DND-41 (cell line): Measurements from ENCODE around the gene DCAF4.

Source experiments
- ATAC-seq: fragments of 200-7000 bp; cut with Tn5 transposase; 3 replicates; pipeline ENCODE4 v1.9.1; 2021; ENCODE audit warnings: low read depth; ENCODE audit not compliant: insufficient read depth
- DNase-seq: peaks from one replicate; pipeline ENCODE4 v3.0.0-alpha.2; 2020
- H2AFZ ChIP-seq: 2 replicates; pipeline ENCODE4 v1.6.0; 2012; ENCODE audit warnings: low read depth, low read length
- H3K27ac ChIP-seq: 2 replicates; pipeline ENCODE4 v1.5.1; 2012; ENCODE audit warnings: low read length, inconsistent platforms
- H3K27me3 ChIP-seq: fragments of 200-600 bp; sonication (generic); 2 replicates; pipeline ENCODE4 v1.6.0; 2012; ENCODE audit warnings: low read length, mild to moderate bottlenecking, inconsistent platforms; ENCODE audit not compliant: insufficient read depth, poor library complexity
- H3K36me3 ChIP-seq: 2 replicates; pipeline ENCODE4 v1.5.1; 2012; ENCODE audit warnings: low read length, inconsistent platforms; ENCODE audit not compliant: insufficient read depth
- H3K4me1 ChIP-seq: 2 replicates; pipeline ENCODE4 v1.5.1; 2012; ENCODE audit warnings: mild to moderate bottlenecking, low read length; ENCODE audit not compliant: insufficient read depth
- H3K4me2 ChIP-seq: 2 replicates; pipeline ENCODE4 v1.6.0; 2012; ENCODE audit warnings: mild to moderate bottlenecking, moderate library complexity, low read length, inconsistent platforms; ENCODE audit not compliant: insufficient read depth
- H3K4me3 ChIP-seq, 2 experiments: fragments of 200-600 bp in 1 of 2; shearing (Covaris generic) in 1 of 2; 2 replicates each; pipeline ENCODE4 v1.5.1; 2012 to 2016; ENCODE audit warnings: inconsistent platforms in 2 of 2, low read length in 2 of 2, mild to moderate bottlenecking in 2 of 2, low read depth in 1 of 2, moderate library complexity in 1 of 2
- H3K79me2 ChIP-seq: 2 replicates; pipeline ENCODE4 v1.6.0; 2012; ENCODE audit warnings: low read length, inconsistent platforms; ENCODE audit not compliant: insufficient read depth
- H3K9ac ChIP-seq: 2 replicates; pipeline ENCODE4 v1.6.0; 2012; ENCODE audit warnings: low read depth, mild to moderate bottlenecking, inconsistent platforms, low read length, moderate library complexity
- H3K9me3 ChIP-seq: 2 replicates; pipeline ENCODE4 v1.5.1; 2012; ENCODE audit warnings: low read length, moderate library complexity, mild to moderate bottlenecking, inconsistent platforms; ENCODE audit not compliant: insufficient read depth, severe bottlenecking
- H4K20me1 ChIP-seq: 2 replicates; pipeline ENCODE4 v1.6.0; 2012; ENCODE audit warnings: low read length; ENCODE audit not compliant: insufficient read depth
- EZH2 ChIP-seq: IDR thresholded peaks from 3 replicates; pipeline ENCODE4 v1.6.1; 2012; ENCODE audit warnings: borderline replicate concordance, low read depth, mild to moderate bottlenecking, moderate library complexity, low read length, inconsistent platforms; ENCODE audit not compliant: severe bottlenecking
- TF ChIP-seq, protein P1 (sequence below): IDR thresholded peaks from 2 replicates; pipeline ENCODE4 v1.5.1; 2012; ENCODE audit warnings: borderline replicate concordance, low read length, moderate library complexity, mild to moderate bottlenecking; ENCODE audit not compliant: poor library complexity, severe bottlenecking; ENCODE audit errors: extremely low read depth

The DCAF4 gene

GRCh38 chr14:72879431-72879830 lies 46.8 kb upstream of the DCAF4 start:
- ATAC-seq: no peak
- Histone ChIP-seq H3K79me2 (no peaks in the 10 kb centered on the region), H3K4me2 (no peak overlapping the region), H3K36me3 (no peaks in the 10 kb centered on the region), H3K27ac (no peak overlapping the region), H3K9ac (no peak overlapping the region), H2AFZ (no peak overlapping the region), H4K20me1 (0 out of 2 replicates have a peak, but pooled peaks cover 3% of the 10 kb centered on the region), H3K4me1 (no peaks in the 10 kb centered on the region), H3K4me3 (no peak overlapping the region), H3K9me3 (no peaks in the 10 kb centered on the region), H3K27me3 (no peaks in the 10 kb centered on the region)
- TF ChIP-seq, protein P1, sequence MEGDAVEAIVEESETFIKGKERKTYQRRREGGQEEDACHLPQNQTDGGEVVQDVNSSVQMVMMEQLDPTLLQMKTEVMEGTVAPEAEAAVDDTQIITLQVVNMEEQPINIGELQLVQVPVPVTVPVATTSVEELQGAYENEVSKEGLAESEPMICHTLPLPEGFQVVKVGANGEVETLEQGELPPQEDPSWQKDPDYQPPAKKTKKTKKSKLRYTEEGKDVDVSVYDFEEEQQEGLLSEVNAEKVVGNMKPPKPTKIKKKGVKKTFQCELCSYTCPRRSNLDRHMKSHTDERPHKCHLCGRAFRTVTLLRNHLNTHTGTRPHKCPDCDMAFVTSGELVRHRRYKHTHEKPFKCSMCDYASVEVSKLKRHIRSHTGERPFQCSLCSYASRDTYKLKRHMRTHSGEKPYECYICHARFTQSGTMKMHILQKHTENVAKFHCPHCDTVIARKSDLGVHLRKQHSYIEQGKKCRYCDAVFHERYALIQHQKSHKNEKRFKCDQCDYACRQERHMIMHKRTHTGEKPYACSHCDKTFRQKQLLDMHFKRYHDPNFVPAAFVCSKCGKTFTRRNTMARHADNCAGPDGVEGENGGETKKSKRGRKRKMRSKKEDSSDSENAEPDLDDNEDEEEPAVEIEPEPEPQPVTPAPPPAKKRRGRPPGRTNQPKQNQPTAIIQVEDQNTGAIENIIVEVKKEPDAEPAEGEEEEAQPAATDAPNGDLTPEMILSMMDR: no peak
- no peak for TF ChIP-seq EZH2
- no peak for DNase-seq

GRCh38 chr14:72880164-72880563 lies 46.1 kb upstream of the DCAF4 start:
- Histone ChIP-seq H3K27ac (no peak overlapping the region), H3K4me2 (no peak overlapping the region), H3K27me3 (no peaks in the 10 kb centered on the region), H3K4me1 (no peaks in the 10 kb centered on the region), H2AFZ (no peak overlapping the region), H4K20me1 (0 out of 2 replicates have a peak, but pooled peaks cover 3% of the 10 kb centered on the region), H3K9ac (no peak overlapping the region), H3K79me2 (no peaks in the 10 kb centered on the region), H3K4me3 (no peak overlapping the region), H3K9me3 (no peaks in the 10 kb centered on the region), H3K36me3 (no peaks in the 10 kb centered on the region)
- ATAC-seq (no peak), DNase-seq (no peak)
- TF ChIP-seq, protein P1: no peak
- no peak for TF ChIP-seq EZH2

GRCh38 chr14:72880820-72881219 lies 45.4 kb upstream of the DCAF4 start:
- no peaks in the 10 kb centered on the region for H3K27me3 ChIP-seq
- H3K9ac ChIP-seq: no peak overlapping the region
- 0 out of 2 replicates have a peak, but pooled peaks cover 3% of the 10 kb centered on the region for H4K20me1 ChIP-seq
- no peak overlapping the region for H3K4me3 ChIP-seq
- no peak overlapping the region for H3K27ac ChIP-seq
- no peaks in the 10 kb centered on the region for H3K36me3 ChIP-seq
- TF ChIP-seq, protein P1: no peak
- no peak for TF ChIP-seq EZH2
- no peak for DNase-seq
- no peaks in the 10 kb centered on the region for H3K4me1 ChIP-seq
- no peak overlapping the region for H2AFZ ChIP-seq
- H3K79me2 ChIP-seq: no peaks in the 10 kb centered on the region
- no peak for ATAC-seq
- no peaks in the 10 kb centered on the region for H3K9me3 ChIP-seq
- H3K4me2 ChIP-seq: no peak overlapping the region

DNA sequence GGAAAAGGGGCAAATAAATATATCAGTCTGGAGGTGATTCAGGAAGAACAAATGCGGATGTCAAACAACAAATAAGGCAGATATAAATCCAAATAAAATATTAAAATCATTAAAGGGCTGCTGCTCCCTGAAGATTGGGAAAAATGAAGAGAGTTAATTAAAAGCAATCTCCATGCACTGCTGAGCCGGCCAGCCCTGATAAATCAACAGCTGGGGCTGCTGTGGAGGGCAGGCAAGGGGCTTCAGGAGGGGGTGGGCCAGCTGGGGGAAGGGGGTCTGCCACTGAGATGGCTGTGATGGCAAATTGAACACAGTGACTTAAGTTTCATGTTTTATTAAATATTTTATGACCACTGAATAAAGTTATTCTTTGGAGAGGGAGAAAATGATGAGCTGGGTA lies 44.7 kb upstream of the DCAF4 start:
- Histone ChIP-seq H3K9ac (no peak overlapping the region), H2AFZ (no peak overlapping the region), H4K20me1 (0 out of 2 replicates have a peak, but pooled peaks cover 2% of the 10 kb centered on the region), H3K27ac (no peak overlapping the region), H3K27me3 (no peaks in the 10 kb centered on the region), H3K4me3 (no peak overlapping the region), H3K4me2 (no peak overlapping the region), H3K4me1 (no peaks in the 10 kb centered on the region), H3K79me2 (no peaks in the 10 kb centered on the region), H3K9me3 (no peaks in the 10 kb centered on the region), H3K36me3 (no peaks in the 10 kb centered on the region)
- DNase-seq (no peak), ATAC-seq (no peak)
- TF ChIP-seq, protein P1: no peak
- no peak for TF ChIP-seq EZH2
